Measurements from ENCODE around the gene VWF. TPM values are rescaled to one million over a fixed set of nuclear protein-coding genes. Genes with fewer than 3 reads are reported as not detected.
"Not testable (repeated sequence)": the region's sequence is repeated elsewhere in the genome, so short reads cannot be mapped to it uniquely, and the experiment has no call there.

Gene VWF
- not detected in 2 replicates for total RNA-seq (2014; rRNA removed; shearing (Covaris generic))
- 0.01 and 0.03 TPM in 2 replicates for polyA plus RNA-seq (2015; cell fraction: cytosol; rRNA removed)
- polyA plus RNA-seq (2015; cell fraction: nucleus; rRNA removed): 0.02 TPM in 2 replicates

- DNase-seq (ENCODE audit: low read depth): no peak
These were observed at the start of gene VWF for GRCh38 chr12:6124411-6125309. VWF (minus strand) TSS chr12:6124670; CDS start chr12:6123196, 1,474 bp downstream.

- no peak for DNase-seq (ENCODE audit: low read depth)
These were observed 48.4 kb upstream of the VWF start for GRCh38 chr12:6172862-6173261.

- no peak for DNase-seq (ENCODE audit: low read depth)
These were observed 47.6 kb upstream of the VWF start for GRCh38 chr12:6172086-6172485.

- no peak for DNase-seq (ENCODE audit: low read depth)
These were observed 47.0 kb upstream of the VWF start for GRCh38 chr12:6171409-6172015.

- peak; percentile 98 for DNase-seq (ENCODE audit: low read depth)
These were observed 43.1 kb upstream of the VWF start for GRCh38 chr12:6167327-6168280.

- DNase-seq (ENCODE audit: low read depth): no peak
These were observed 42.3 kb upstream of the VWF start for GRCh38 chr12:6166808-6167207.

GRCh38 chr12:6165395-6165794, 40.9 kb upstream of the VWF start:
- DNase-seq (ENCODE audit: low read depth): no peak

GRCh38 chr12:6163416-6164060, 39.1 kb upstream of the VWF start:
- DNase-seq (ENCODE audit: low read depth): no peak

GRCh38 chr12:6161124-6161882, 36.8 kb upstream of the VWF start:
- no peak for DNase-seq (ENCODE audit: low read depth)

GRCh38 chr12:6160049-6160649, 35.7 kb upstream of the VWF start:
- DNase-seq (ENCODE audit: low read depth): not testable (repeated sequence)

GRCh38 chr12:6159166-6160011, 34.9 kb upstream of the VWF start:
- not testable (repeated sequence) for DNase-seq (ENCODE audit: low read depth)

GRCh38 chr12:6158749-6159148, 34.3 kb upstream of the VWF start:
- DNase-seq (ENCODE audit: low read depth): no peak

- no peak for DNase-seq (ENCODE audit: low read depth)
These were observed 33.8 kb upstream of the VWF start for GRCh38 chr12:6158255-6158654.

GRCh38 chr12:6157482-6157881, 33.0 kb upstream of the VWF start:
- DNase-seq (ENCODE audit: low read depth): no peak

GRCh38 chr12:6154730-6155459, 30.4 kb upstream of the VWF start:
- no peak for DNase-seq (ENCODE audit: low read depth)

GRCh38 chr12:6148722-6149121, 24.3 kb upstream of the VWF start:
- not testable (repeated sequence) for DNase-seq (ENCODE audit: low read depth)

GRCh38 chr12:6148061-6148460, 23.6 kb upstream of the VWF start:
- no peak for DNase-seq (ENCODE audit: low read depth)

GRCh38 chr12:6146951-6147350, 22.5 kb upstream of the VWF start:
- no peak for DNase-seq (ENCODE audit: low read depth)
